ENCODE measurements around the gene TMEM272. TPM values are rescaled to one million over a fixed set of nuclear protein-coding genes. Genes with fewer than 3 reads are reported as not detected.

The TMEM272 gene
- total RNA-seq, 1 donor from 2014 or later = 0.59 TPM

DNA sequence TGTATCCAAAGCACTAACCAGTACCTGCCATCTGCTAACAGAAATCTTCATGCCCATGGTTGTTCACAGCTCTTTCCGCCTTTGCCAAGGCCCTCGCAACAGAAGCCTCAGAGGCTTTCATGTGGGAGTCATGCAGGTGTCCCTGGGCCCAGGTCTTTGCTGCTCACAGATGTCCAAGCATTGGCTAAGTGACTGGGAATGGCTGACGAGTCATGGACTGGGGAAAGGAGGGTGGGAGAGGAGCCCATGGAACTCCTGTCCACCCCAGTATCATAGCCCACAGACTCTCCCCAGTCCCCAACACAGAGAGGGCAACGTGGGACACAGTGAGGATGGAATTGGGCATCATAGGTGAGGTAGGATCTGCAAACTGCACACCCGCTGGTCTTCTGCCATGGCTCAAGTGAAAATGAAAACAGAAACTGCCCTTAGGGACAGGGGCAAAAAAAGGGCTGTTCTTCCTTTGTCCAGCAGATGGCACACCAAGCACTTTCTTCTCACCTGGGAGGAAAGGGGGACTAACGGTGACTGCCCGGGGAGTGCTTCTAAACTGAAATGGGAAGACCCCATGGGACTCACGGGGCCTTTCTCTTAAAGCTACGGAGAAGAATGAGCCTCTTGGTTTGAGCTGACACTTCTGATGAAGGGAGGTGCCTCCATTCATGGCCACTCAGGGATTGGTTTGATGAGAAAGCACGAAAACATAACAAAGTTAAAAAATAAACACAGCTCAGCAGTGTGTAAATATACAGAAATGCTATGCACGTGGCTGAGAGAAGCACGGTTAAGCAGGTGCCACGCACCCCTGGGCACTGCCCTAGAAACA, 29.9 kb downstream of the TMEM272 start:
- Mint-ChIP-seq H3K4me1 (ENCODE audit: low read depth, unreplicated experiment) (peaks cover 51% of the 10 kb centered on the region), H3K27me3 (ENCODE audit: unreplicated experiment) (peaks cover 8% of the 10 kb centered on the region), H3K4me3 (ENCODE audit: unreplicated experiment) (no peak overlapping the region), H3K27ac (ENCODE audit: unreplicated experiment) (no peak overlapping the region), H3K36me3 (ENCODE audit: unreplicated experiment) (no peaks in the 10 kb centered on the region), H3K9me3 (ENCODE audit: unreplicated experiment) (no peaks in the 10 kb centered on the region)
- DNase-seq = peak; percentile 70
- peak; percentile 75 for TF ChIP-seq CTCF (IDR thresholded peaks at IDR 0.05; ENCODE audit: partially characterized antibody, unreplicated experiment)

DNA sequence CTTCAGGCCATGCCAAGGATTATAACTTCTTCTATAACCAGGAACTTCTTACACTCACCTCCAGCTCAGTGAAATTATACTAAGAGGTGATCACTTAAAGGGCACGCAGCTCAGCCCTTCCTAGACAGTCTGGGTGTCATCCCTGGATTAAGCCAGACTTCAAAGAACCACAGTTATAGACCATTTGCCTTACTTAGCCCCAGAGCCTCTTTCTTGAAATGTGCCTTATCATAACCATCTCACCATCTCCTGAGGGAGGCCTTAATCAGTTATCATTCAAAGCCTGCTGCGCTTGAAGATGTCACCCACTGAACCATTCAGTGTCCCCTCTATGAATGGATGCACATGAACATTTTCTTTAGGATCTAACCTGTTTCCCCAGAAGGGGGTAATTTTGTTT, 30.9 kb downstream of the TMEM272 start:
- peaks cover 8% of the 10 kb centered on the region for H3K27me3 Mint-ChIP-seq (ENCODE audit: unreplicated experiment)
- no peak overlapping the region for H3K27ac Mint-ChIP-seq (ENCODE audit: unreplicated experiment)
- no peak overlapping the region for H3K4me3 Mint-ChIP-seq (ENCODE audit: unreplicated experiment)
- H3K9me3 Mint-ChIP-seq (ENCODE audit: unreplicated experiment) = peaks cover 1% of the 10 kb centered on the region
- no peak for TF ChIP-seq CTCF (IDR thresholded peaks at IDR 0.05; ENCODE audit: partially characterized antibody, unreplicated experiment)
- H3K36me3 Mint-ChIP-seq (ENCODE audit: unreplicated experiment) = no peaks in the 10 kb centered on the region
- peaks cover 53% of the 10 kb centered on the region for H3K4me1 Mint-ChIP-seq (ENCODE audit: low read depth, unreplicated experiment)
- no peak for DNase-seq

DNA sequence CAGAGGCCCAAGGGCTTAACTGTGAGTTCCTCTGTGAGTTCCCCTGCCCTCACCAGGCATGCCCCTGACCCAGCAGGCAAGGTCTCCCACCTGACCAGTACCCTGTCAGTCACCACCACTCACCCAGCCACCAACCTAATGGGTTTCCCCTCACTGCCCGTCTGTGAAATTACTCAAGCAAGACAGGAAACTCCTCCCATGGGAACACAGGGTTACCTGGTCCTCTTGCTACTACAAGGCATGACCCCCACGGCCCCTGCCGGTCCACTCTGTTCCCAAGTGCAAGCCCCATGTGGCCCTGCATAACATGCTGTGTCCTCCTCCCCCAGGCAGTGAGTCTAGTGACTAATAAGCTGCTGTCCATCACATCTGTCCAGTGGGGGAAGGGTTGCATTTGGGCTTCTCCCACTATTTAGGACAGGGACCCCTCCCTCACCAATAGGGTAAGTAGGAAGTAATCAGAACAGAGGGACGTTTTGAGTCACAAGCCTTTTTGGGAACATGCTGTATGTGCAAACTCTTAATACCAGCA, 33.0 kb downstream of the TMEM272 start:
- no peak for TF ChIP-seq CTCF (IDR thresholded peaks at IDR 0.05; ENCODE audit: partially characterized antibody, unreplicated experiment)
- H3K4me3 Mint-ChIP-seq (ENCODE audit: unreplicated experiment) = no peak overlapping the region
- peaks cover 3% of the 10 kb centered on the region for H3K9me3 Mint-ChIP-seq (ENCODE audit: unreplicated experiment)
- H3K27me3 Mint-ChIP-seq (ENCODE audit: unreplicated experiment) = peaks cover 1% of the 10 kb centered on the region
- peaks cover 52% of the 10 kb centered on the region for H3K4me1 Mint-ChIP-seq (ENCODE audit: low read depth, unreplicated experiment)
- H3K36me3 Mint-ChIP-seq (ENCODE audit: unreplicated experiment) = no peaks in the 10 kb centered on the region
- DNase-seq = peak; percentile 38
- H3K27ac Mint-ChIP-seq (ENCODE audit: unreplicated experiment) = peak overlapping the region; percentile 39

GRCh38 chr13:51811046-51811445, 33.9 kb downstream of the TMEM272 start:
- no peak for TF ChIP-seq CTCF (IDR thresholded peaks at IDR 0.05; ENCODE audit: partially characterized antibody, unreplicated experiment)
- no peak for DNase-seq
- Mint-ChIP-seq H3K27me3 (ENCODE audit: unreplicated experiment) (peaks cover 1% of the 10 kb centered on the region), H3K9me3 (ENCODE audit: unreplicated experiment) (peaks cover 3% of the 10 kb centered on the region), H3K27ac (ENCODE audit: unreplicated experiment) (peak overlapping the region; percentile 52), H3K4me3 (ENCODE audit: unreplicated experiment) (no peak overlapping the region), H3K4me1 (ENCODE audit: low read depth, unreplicated experiment) (peaks cover 55% of the 10 kb centered on the region), H3K36me3 (ENCODE audit: unreplicated experiment) (no peaks in the 10 kb centered on the region)

DNA sequence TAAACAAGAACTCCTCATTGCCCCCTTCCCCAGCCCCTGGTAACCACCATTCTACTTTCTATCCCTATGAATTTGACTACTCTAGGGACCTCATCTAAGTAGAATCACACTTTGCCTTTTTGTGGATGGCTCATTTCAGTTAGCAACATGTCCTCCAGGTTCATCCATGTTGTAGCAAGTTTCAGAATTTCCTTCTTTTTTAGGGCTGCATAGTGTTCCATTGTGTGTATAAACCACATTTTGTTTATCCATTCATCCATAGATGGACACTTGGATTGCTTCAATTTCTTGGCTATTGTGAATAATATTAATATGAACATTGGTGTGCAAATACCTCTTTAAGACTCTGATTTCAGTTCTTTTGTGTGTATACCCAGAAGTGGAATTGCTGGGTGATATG, 36.2 kb downstream of the TMEM272 start:
- no peaks in the 10 kb centered on the region for H3K36me3 Mint-ChIP-seq (ENCODE audit: unreplicated experiment)
- H3K27me3 Mint-ChIP-seq (ENCODE audit: unreplicated experiment) = peaks cover 4% of the 10 kb centered on the region
- no peak overlapping the region for H3K4me3 Mint-ChIP-seq (ENCODE audit: unreplicated experiment)
- peaks cover 55% of the 10 kb centered on the region for H3K4me1 Mint-ChIP-seq (ENCODE audit: low read depth, unreplicated experiment)
- H3K9me3 Mint-ChIP-seq (ENCODE audit: unreplicated experiment) = peaks cover 9% of the 10 kb centered on the region
- no peak overlapping the region for H3K27ac Mint-ChIP-seq (ENCODE audit: unreplicated experiment)
- no peak for TF ChIP-seq CTCF (IDR thresholded peaks at IDR 0.05; ENCODE audit: partially characterized antibody, unreplicated experiment)
- DNase-seq = no peak

Measured in glutamatergic neuron (in vitro differentiated cells).